Measurements from ENCODE around the gene APAF1. TPM values are rescaled to one million over a fixed set of nuclear protein-coding genes. Genes with fewer than 3 reads are reported as not detected.

APAF1 gene
- total and polyA plus RNA-seq, 10 of the 15 experiments (the other 5 are each of a cell fraction or from before 2014, with no cell fraction given), result 4.2 to 19.1 (median 14.2) TPM

- FAIRE-seq (no peak), DNase-seq (ENCODE audit: low read depth, low spot score) (no peak), ATAC-seq (no peak)
- in situ Hi-C loops (cut with MboI) (no loop called here), intact Hi-C loops (cut with micrococcal nuclease; ENCODE audit: unreplicated experiment) (no loop called here)
- Histone ChIP-seq H4K20me1 (ENCODE audit: control insufficient read depth, insufficient read depth) (no peaks in the 10 kb centered on the region), H3K4me2 (ENCODE audit: control insufficient read depth, insufficient read depth) (no peak overlapping the region), H2AFZ (ENCODE audit: control insufficient read depth, low read depth, low read length) (no peak overlapping the region), H3K4me3 (no peak overlapping the region), H3K27me3 (replicated peaks in 1 of 2; ENCODE audit: control insufficient read depth in 2 of 2, insufficient read depth in 2 of 2, low read length in 1 of 2) (no peaks in the 10 kb centered on the region), H3K4me1 (ENCODE audit: control insufficient read depth, insufficient read depth, low read length) (no peaks in the 10 kb centered on the region), H3K27ac (ENCODE audit: control insufficient read depth, insufficient read depth) (no peak overlapping the region), H3K9ac (ENCODE audit: control insufficient read depth, insufficient read depth, low read length) (no peak overlapping the region), H3K79me2 (ENCODE audit: control insufficient read depth, insufficient read depth, low read length) (no peaks in the 10 kb centered on the region), H3K9me3 (replicated peaks; ENCODE audit: control insufficient read depth, insufficient read depth, low read length) (no peaks in the 10 kb centered on the region), H3K36me3 (ENCODE audit: control insufficient read depth in 2 of 2, insufficient read depth in 2 of 2, low read length in 1 of 2) (peaks cover 5 to 11% of the 10 kb centered on the region in 2 experiments)
- POLR2A ChIA-PET, result no interaction called here
- BruUV-seq (replicated peaks), result no TSS peak
- CTCF ChIA-PET, result interaction anchor here (1.5 kb wide), 1 partner anchor 290 kb away, joined by 4 read pairs; no protein-coding TSS in a partner anchor
- RAD21 ChIA-PET (ENCODE audit: unreplicated experiment), result no interaction called here
- WGBS (ENCODE audit: insufficient coverage, insufficient replicate concordance, low lambda C conversion rate, missing lambda C conversion rate), result 55% methylated on average over 1 of the region's 1 CpG
- SMC1A ChIA-PET (ENCODE audit: uncharacterized antibody, unreplicated experiment), result no interaction called here
- TF ChIP-seq KAT2A (conservative IDR thresholded peaks at IDR 0.05; ENCODE audit: control insufficient read depth, low read depth, low read length) (no peak), GABPA (IDR thresholded peaks at IDR 0.05; ENCODE audit: low read depth) (no peak), NRF1 (conservative IDR thresholded peaks at IDR 0.05; ENCODE audit: low read depth, low read length) (no peak), KLF5 (IDR thresholded peaks at IDR 0.05; ENCODE audit: partially characterized antibody) (no peak), HDAC6 (IDR thresholded peaks at IDR 0.05; ENCODE audit: unreplicated experiment) (no peak), CBX5 (IDR thresholded peaks at IDR 0.05; ENCODE audit: low read depth) (no peak), MTA3 (IDR thresholded peaks at IDR 0.05; ENCODE audit: borderline replicate concordance, low read length) (no peak), NFYA (IDR thresholded peaks at IDR 0.05; ENCODE audit: borderline replicate concordance, low read depth, low read length) (no peak), NR2C1 (IDR thresholded peaks at IDR 0.05) (no peak), EP300 (IDR thresholded peaks at IDR 0.05; ENCODE audit: borderline replicate concordance in 1 of 2, control insufficient read depth in 1 of 2, low read depth in 2 of 2, low read length in 2 of 2) (no peak), ZNF274 (IDR thresholded peaks at IDR 0.05; ENCODE audit: insufficient read depth, insufficient read length) (no peak)
Observed at GRCh38 chr12:98709022-98709421, 63.9 kb downstream of the APAF1 start.
